NOMO-1 treated with DMSO at 0.1 percent for 48 hours (cell line): ENCODE results near the gene TLL2.
"Not testable (repeated sequence)": the region's sequence is repeated elsewhere in the genome, so short reads cannot be mapped to it uniquely, and the experiment has no call there.

Source experiments
- DNase-seq: peaks from one replicate; lab custom pipeline; 2025; ENCODE audit not compliant: unreplicated experiment; lab: John Stamatoyannopoulos, UW

TLL2 gene

DNA sequence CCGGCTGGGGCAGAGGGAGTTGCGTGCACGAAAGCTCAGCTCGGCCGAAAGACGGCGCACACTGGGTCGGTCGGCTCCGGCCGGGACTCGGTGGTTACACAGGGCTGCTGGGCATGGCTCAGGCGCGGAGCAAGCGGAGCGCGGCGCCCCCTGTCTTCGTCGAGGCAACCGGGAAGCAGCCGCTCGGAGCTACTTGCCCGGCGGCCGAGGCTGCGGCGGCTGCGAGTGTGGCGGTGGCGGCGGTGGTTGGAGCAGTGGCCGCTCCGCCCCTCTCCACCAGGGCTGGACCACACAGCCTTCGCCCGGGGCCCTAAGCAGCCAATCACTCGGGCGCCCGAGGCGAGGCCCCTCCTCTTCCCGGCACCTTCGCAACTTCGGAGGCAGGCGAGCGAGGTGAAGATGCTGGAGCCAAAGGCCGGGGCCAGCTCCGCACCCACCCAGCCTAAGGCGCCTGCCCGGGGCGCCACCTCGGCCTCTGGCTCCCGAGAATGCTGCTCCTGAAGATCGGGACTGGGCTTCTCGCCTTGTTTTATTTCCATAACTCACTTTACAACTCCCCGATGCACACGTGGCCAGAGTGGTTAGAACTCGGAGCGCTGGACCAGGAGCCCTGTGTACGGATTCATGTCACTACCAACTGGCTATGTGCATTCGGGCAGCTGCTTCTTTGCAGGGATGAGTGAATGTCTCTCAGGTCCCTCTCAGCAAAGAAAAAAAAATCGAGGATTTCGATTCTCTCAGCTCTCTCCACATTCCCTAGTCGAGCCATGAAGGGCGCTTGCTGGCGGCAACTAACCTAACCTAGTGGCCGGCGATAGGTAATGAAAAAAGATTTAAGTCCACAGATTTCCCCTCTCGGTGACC lies at the start of gene TLL2:
TSS of gene TLL2 (minus strand) at position 229 of the 864 bp plus-strand sequence. CDS start 241 bp downstream, outside the sequence.
- DNase-seq, result peak; percentile 85

DNA sequence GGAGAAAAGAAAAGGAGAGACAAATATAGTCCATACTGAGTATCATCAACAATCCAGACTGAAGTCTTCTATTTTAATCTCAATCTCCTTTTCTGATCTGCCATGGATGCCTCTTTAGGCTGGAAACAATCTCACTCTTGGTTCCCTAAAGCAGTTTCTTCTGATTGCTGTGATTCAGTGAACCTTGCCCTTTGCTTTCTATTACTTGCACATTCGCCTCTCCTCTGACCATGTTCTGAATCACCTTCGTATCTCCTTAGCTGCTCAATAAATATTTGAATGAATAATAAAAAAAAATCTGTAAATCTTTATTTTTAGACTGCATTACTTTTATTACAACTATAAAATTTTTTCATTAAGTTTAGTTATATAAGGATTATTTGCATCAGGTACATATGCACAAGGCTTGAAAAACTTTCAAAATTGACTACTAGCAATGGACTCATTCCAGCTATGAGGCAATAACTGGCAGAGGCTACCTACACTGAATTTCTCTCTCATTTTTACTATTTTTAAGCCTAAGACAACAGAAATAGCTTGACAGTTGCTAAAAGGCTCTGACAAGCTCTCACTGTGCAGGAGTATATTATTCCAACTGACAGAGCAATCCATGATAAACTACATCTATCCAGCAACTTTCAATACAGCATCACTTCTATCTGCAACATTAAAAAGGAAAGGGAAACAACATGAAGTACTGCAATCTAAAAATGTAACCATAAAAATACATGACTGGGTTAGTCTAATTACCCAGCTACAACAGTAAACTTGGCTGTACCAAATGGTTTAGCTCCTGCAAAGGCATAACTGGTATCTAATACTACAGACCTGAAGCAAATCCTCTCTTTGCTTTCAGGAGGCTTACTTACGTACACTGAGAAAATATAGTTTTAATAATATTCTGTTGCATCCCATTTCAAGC lies 47.5 kb upstream of the TLL2 start:
- no peak for DNase-seq

DNA sequence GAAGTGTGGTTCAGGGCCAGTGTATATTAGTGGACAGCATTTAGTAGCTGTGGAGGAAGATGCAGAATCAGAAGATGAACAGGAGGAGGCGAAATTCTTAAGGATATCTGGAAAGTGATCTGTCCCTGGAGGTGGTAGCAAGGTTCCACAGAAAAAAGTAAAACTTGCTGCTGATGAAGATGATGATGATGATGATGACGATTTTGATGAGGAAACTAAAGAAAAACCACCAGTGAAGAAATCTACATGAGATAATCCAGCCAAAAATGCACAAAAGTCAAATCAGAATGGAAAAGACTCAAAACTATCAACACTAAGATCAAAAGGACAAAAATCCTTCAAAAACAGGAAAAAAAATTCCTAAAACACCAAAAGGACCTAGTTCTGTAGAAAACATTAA lies 46.8 kb upstream of the TLL2 start:
- no peak for DNase-seq

DNA sequence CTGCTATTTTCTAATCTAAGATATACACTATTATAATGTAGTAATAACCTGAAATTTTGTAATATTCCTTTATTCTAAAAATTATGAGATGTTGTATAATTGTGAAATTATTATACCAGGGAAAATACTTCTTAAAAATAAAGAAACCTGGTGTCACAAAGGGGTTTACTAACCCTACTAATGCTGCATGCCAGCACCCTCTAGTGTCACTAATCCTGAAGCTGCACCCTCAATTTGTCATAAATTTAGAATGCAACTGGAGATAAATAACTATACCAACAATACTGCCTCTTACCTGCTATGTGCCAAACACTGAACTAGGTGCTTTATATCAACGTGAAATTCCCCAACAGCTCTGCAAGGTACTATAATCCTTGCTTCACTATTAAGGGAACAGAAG lies 42.3 kb upstream of the TLL2 start:
- peak; percentile 14 for DNase-seq

GRCh38 chr10:96555330-96555729 lies 41.6 kb upstream of the TLL2 start:
- no peak for DNase-seq

DNA sequence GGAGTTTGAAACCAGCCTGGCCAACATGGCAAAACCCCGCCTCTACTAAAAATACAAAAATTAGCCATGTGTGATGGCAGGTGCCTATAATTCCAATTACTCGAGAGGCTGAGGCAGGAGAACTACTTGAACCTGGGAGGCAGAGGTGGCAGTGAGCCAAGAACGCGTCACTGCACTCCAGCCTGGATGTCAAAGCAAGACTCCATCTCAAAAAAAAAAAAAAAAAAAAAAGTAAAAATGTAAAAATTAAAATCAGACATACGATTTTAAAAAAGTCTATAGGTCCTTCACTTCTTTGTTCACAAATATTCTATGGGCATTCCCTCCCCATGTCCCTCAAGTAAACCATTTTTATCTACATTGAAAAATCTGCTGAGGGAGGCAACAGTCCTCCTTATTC lies 34.9 kb upstream of the TLL2 start:
- no peak for DNase-seq

- DNase-seq, result not testable (repeated sequence)
Observed at GRCh38 chr10:96545558-96545957, 31.8 kb upstream of the TLL2 start.

- DNase-seq, result no peak
Observed at GRCh38 chr10:96541921-96542320, 28.2 kb upstream of the TLL2 start.

DNA sequence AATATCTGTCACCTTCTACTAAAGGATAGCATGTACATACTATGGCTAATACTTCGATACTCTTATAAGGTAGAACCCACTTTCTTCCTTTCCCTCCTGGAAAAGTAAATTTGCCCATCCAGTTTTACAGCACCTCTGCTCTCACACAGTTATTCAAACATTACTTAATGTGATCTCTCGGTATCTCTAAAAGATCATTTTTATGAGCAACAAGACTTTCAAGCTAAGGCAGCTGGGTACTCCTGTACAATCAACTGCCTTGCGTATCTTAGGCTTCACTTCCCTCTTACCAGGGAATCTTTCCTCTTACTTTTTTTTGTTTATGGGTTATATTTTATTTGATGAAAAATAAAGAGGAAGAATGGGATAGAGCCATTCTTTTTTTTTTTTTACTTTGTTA lies 26.5 kb upstream of the TLL2 start:
- DNase-seq, result no peak

DNA sequence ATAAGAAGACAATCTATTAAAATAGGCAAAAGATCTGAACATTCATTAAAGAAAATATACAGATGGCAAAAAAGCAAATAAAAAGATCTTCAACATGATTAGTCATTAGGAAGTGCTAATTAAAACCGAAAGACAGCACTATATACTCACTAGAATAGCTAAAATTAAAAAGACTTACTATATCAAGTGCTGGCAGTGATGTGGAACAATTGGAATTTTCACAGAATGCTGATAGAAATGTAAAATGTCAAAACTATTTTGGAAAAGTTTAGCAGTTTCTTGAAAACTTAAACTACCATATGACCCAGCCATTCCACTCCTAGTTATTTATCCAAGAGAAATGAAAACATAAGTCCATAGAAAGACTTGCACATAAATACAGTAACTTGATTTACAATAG lies 25.0 kb upstream of the TLL2 start:
- no peak for DNase-seq

DNA sequence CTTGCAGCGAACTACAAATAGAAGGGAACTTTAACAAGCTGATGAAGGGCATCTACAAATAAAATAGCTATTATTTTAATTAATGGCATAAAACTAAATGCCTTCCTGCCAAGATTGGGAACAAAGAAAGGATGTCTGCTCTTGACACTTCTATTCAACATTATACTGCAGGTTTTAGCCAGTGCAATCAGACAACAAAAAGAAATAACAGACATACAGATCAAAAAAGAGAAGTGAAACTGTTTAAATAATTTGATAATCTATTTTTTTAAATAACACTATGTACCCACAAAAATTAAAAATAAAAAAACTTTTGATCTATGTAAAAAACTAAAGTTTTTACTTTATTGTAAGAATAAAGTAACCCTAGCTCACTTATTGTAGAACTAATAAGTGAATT lies 22.4 kb upstream of the TLL2 start:
- no peak for DNase-seq

DNA sequence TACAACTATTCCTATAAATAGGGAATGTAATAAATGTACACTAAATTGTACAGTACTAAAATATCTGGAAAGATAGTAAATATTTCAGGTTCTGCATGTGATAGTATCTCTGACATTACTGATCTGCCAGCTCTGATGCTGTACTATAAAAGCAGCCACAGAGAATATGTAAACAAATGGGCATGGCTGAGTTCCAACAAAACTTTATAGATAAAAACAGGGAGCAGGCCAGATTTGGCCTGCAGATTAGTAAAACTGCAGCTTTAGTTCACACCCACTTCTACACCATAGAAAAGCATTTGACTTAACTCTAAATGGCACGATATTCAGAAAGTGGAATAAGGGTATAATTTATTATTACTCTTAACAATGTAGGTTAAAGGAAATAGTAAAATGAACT lies 18.8 kb upstream of the TLL2 start:
- DNase-seq, result no peak

- no peak for DNase-seq
Observed at GRCh38 chr10:96529634-96530279, 16.0 kb upstream of the TLL2 start.

DNA sequence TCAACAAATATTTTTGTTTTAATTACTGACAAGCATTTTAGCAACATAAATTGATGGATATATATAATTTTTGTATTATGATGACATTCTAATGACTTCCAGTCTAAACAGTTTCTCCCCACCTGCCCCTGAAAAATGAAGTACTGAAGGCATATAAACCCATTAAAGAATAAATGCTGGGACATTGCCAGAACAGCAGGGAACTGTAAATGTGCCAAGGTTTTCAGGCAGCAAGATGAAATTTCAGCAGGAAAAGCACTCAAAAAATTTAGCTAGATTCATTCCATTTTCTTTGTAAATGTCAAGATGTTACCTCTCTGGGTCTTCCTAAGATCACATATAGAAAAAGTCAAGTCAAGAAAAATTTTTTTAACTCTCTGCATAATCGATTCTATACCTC lies 11.0 kb upstream of the TLL2 start:
- DNase-seq, result no peak

DNA sequence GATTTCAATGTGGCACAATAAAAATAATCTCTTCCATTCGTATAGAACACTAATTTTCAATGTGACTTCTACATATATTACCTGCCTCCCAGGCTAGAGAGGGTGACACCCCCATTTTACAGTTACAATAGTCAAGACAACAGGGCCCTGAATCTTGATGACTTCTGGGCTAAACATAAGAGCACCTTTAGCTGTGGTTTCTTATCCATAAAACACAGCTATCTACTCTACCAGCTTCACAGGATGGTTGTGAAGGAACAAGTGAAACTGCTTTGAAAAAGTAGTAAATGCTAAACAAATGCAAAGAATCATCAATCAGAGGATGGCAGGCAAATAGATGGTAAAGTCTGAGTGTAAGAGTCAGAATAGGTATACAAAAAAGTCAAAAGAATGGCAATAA lies 3.6 kb upstream of the TLL2 start:
- DNase-seq, result no peak

GRCh38 chr10:96516337-96516736 lies 2.6 kb upstream of the TLL2 start:
- DNase-seq, result no peak

GRCh38 chr10:96513305-96513697 lies 425 bp downstream of the TLL2 start:
- DNase-seq, result no peak

DNA sequence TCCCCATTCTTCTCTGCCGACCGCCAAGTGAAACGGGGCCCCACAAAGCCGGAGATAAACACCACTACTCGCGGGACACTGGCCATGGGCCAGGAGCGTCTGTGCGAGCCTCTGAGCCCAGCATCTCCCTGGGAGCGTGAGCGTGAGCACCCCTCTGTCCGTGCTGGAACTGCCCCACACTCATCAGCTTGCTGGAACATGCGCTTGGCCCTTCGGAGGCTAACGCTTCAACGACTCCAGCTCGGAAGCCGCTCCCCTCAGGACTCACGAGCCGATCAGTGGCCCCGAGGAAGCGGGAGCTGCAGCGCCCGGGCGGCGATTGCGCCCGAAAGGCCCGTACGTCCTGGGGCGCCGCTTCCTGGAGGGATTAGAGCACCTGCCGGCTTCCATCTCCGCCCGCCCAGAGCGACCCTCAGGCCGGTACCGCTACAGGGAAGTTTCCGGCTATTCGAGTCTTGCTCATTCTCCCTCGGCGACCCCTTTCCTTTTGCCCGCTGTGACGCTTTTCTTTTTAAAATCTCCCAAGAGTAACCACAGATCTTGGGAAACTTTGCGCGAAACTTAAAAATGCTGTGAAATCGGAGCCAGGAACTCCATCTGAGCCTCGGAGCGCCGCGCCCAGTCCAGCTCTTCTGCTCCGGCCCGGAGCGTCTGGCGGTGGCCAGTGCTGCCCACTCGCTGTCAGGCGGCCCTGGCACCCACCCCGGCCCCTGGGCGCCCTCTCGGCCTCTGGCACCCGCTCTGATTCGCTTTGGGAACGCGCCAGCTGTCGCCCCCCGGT lies 1.0 kb downstream of the TLL2 start:
- DNase-seq, result no peak

DNA sequence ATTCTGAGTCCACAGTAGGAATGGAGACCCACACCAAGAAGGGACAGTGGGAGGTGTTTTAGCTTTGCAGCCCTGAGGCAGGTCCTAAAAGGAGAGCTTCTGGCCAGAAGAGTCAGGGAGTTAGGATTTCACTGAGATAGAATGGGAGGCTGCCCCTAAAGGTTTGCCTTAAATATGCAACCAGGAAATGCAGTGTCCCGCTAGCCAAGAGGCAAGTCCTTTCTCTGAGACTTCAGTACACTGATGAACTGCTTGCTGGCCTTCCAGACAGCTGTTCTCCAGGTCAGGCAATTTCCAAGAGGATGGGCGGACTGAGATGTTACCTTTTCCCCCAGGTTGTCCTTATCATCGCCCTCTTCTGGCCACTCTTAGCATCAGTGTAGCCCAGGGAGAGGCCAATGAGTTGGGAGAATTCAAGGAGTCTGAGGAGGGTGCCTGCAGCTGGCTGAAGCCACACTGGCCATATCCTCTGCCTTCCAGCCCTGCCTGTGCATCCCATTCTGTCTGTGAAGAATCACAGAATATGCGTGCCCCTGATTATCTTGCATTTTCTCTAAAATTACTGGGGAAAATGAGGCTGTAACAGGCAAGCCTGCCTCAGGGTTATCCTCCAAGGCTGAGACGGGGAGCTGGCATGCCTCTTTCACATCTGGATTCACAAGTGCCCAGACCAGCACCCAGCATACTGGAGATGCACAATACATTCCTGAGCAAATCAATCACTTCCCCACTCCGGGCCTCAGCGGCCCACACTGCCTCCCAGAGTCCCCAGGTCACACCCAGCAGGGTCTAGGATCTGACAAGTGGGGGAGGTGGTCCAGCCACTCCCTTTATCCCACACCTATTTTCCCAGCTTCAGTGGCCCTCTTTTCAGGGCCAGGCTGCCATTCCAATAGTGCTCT lies 2.4 kb downstream of the TLL2 start:
- peak; percentile 16 for DNase-seq
